LNCaP clone FGC (cell line): ENCODE data around the gene NSL1.

Experiments used
- DNase-seq: peaks from one replicate; pipeline ENCODE4 v3.0.0-alpha.2; 2011; ENCODE audit warnings: low read depth
- H3K4me3 ChIP-seq: 2 replicates; pipeline ENCODE4 v1.5.1; 2011; ENCODE audit warnings: mild to moderate bottlenecking, low read depth, low read length, control low read depth
- CTCF ChIP-seq: IDR thresholded peaks from 2 replicates; pipeline ENCODE4 v1.5.1; 2012; ENCODE audit warnings: mild to moderate bottlenecking; ENCODE audit not compliant: control insufficient read depth, insufficient read depth; ENCODE audit errors: extremely low read depth

The NSL1 gene

GRCh38 chr1:212814537-212815334 is 23.2 kb upstream of the NSL1 start:
- DNase-seq, result no peak
- TF ChIP-seq CTCF, result peak; percentile 31; the same call in 1 of the 2 replicates
- no peak overlapping the region for H3K4me3 ChIP-seq

GRCh38 chr1:212805767-212806166 is 14.2 kb upstream of the NSL1 start:
- no peak for TF ChIP-seq CTCF
- DNase-seq, result no peak
- no peak overlapping the region for H3K4me3 ChIP-seq

GRCh38 chr1:212797681-212798080 is 6.1 kb upstream of the NSL1 start:
- no peak for TF ChIP-seq CTCF
- no peak overlapping the region for H3K4me3 ChIP-seq
- no peak for DNase-seq

GRCh38 chr1:212794561-212795014 is 3.0 kb upstream of the NSL1 start:
- H3K4me3 ChIP-seq, result no peak overlapping the region
- no peak for TF ChIP-seq CTCF
- DNase-seq, result no peak

GRCh38 chr1:212792396-212792908 is 875 bp upstream of the NSL1 start:
- no peak for DNase-seq
- H3K4me3 ChIP-seq, result peak overlapping the region; percentile 96
- TF ChIP-seq CTCF, result no peak

- DNase-seq, result no peak
- TF ChIP-seq CTCF, result no peak
- H3K4me3 ChIP-seq, result peak overlapping the region; percentile 96
Observed at GRCh38 chr1:212791261-212791675, 309 bp downstream of the NSL1 start.

GRCh38 chr1:212785871-212786270 is 5.7 kb downstream of the NSL1 start:
- DNase-seq, result no peak
- TF ChIP-seq CTCF, result no peak
- H3K4me3 ChIP-seq, result no peak overlapping the region
